UCSD-AML1 (cell line): ENCODE results near the gene OR6P1.

ENCODE experiments used
- DNase-seq: peaks from one replicate; lab custom pipeline; 2025; ENCODE audit not compliant: unreplicated experiment; lab: John Stamatoyannopoulos, UW

OR6P1 gene

DNA sequence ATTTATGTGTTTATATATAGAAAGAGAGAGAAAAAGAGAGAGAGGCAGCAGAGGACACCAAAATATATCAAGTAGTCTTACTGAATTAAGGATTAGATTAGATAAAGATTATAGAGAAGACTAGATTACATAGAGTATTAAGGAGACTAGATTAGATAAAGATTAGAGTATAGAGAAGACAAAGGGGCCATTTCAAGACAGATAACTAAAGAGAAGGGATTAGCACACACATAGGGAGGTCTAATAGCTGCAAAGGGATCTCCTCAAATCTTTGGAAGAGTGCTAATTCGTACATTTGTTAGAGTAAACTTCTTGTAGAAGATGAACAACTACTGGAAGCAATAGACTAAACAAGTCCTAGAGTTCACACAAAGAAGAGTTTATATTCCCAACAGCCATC, 50.4 kb downstream of the OR6P1 start:
- no peak for DNase-seq

DNA sequence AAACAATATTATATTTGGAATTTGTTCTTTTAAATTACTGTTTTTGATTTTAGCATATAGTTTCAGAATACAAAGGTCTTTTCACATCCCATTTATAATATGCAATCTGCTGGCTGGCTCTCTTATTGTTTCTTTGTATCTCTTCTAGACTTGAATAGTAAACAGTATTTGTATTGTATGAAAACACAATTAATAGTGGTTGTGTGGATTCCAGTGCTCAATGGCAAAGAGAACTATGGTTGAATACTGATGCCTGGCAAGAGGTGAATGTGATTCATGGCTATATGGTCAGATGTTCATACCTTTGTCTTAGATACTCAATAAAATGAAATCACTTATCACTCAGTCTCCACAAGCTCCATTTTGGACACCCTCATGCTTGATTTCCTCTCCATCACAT, 53.4 kb downstream of the OR6P1 start:
- no peak for DNase-seq
